Activated CD8-positive, alpha-beta memory T cell treated with anti-CD3 and anti-CD28 coated beads, Interleukin-2, amount 50 U/mL, for 1 hour (primary cell): Measurements from ENCODE around the gene TAP2.

Experiments used
- DNase-seq: peaks from one replicate; pipeline ENCODE4 v3.0.0-alpha.2; 2020; ENCODE audit errors: extremely low read depth

TAP2 gene

GRCh38 chr6:32792901-32793435, 45.6 kb downstream of the TAP2 start:
- no peak for DNase-seq

GRCh38 chr6:32790306-32790705, 48.2 kb downstream of the TAP2 start:
- DNase-seq = no peak
